Panc1 (cell line): ENCODE measurements around the gene MEIS1. TPM values are rescaled to one million over a fixed set of nuclear protein-coding genes. Genes with fewer than 3 reads are reported as not detected.

Source experiments
- ATAC-seq: fragments of 200-7000 bp; cut with Tn5 transposase; 2 replicates; pipeline ENCODE4 v1.9.1; 2020; ENCODE audit warnings: mild to moderate bottlenecking, moderate library complexity
- BruUV-seq: library from RNA; stranded (reverse); fragments of 400-500 nt; replicated peaks from 2 replicates; lab custom pipeline; 2021; lab: Mats Ljungman, UMichigan
- CTCF ChIA-PET: fragments of 300-600 bp; sonication (Branson Sonifier 250); formaldehyde crosslinking; loops from one replicate; lab custom pipeline; 2022; ENCODE audit warnings: antibody characterized with exemption; lab: Charles Lee
- POLR2A ChIA-PET: fragments of 300-600 bp; sonication (Branson Sonifier 250); formaldehyde crosslinking; loops from one replicate; lab custom pipeline; 2022; ENCODE audit warnings: antibody characterized with exemption; lab: Charles Lee
- DNase-seq: peaks from one replicate; pipeline ENCODE4 v3.0.0-alpha.2; 2010; ENCODE audit warnings: low read depth, low spot score
- H3K27ac ChIP-seq: 2 replicates; pipeline ENCODE4 v1.5.1; 2011; ENCODE audit warnings: mild to moderate bottlenecking, low read length, inconsistent platforms
- H3K27me3 ChIP-seq: fragments of 200-500 bp; sonication (Bioruptor generic); 2 replicates; pipeline ENCODE4 v1.6.0; 2014; ENCODE audit warnings: low read length, inconsistent platforms; ENCODE audit not compliant: control insufficient read depth, insufficient read depth
- H3K36me3 ChIP-seq: fragments of 200-500 bp; sonication (Bioruptor generic); 2 replicates; pipeline ENCODE4 v1.5.1; 2014; ENCODE audit warnings: inconsistent platforms, mild to moderate bottlenecking, low read length, moderate library complexity; ENCODE audit not compliant: control insufficient read depth, insufficient read depth
- H3K4me1 ChIP-seq: 2 replicates; pipeline ENCODE4 v1.5.1; 2011; ENCODE audit warnings: inconsistent platforms, mild to moderate bottlenecking, low read length, moderate library complexity; ENCODE audit not compliant: control insufficient read depth, insufficient read depth
- H3K4me3 ChIP-seq, 2 experiments: 2 replicates each; pipeline ENCODE4 v1.5.1; 2011 to 2012; ENCODE audit warnings: low read depth in 2 of 2, low read length in 2 of 2, mild to moderate bottlenecking in 2 of 2, inconsistent platforms in 1 of 2, moderate library complexity in 1 of 2
- H3K9me3 ChIP-seq: fragments of 200-500 bp; sonication (Bioruptor generic); 2 replicates; pipeline ENCODE4 v1.5.1; 2014; ENCODE audit warnings: low read depth, mild to moderate bottlenecking, inconsistent platforms, low read length, moderate library complexity; ENCODE audit not compliant: control insufficient read depth, insufficient read depth
- CTCF ChIP-seq: fragments of 450-650 bp; IDR thresholded peaks from 2 replicates; pipeline ENCODE4 v1.5.1; 2017; ENCODE audit warnings: mild to moderate bottlenecking
- POLR2AphosphoS5 ChIP-seq: IDR thresholded peaks from 2 replicates; pipeline ENCODE4 v1.6.1; 2012; ENCODE audit warnings: mild to moderate bottlenecking, low read depth, low read length, moderate library complexity
- SIN3A ChIP-seq: IDR thresholded peaks from 2 replicates; pipeline ENCODE4 v1.6.1; 2012; ENCODE audit warnings: low read depth, mild to moderate bottlenecking, low read length, moderate library complexity, borderline replicate concordance; ENCODE audit not compliant: insufficient read depth
- TCF7L2 ChIP-seq: IDR thresholded peaks from 2 replicates; pipeline ENCODE4 v1.6.1; 2011; ENCODE audit warnings: mild to moderate bottlenecking, low read depth, low read length, inconsistent platforms
- in situ Hi-C: cut with HindIII; loops from 2 replicates; pipeline ENCODE4 v1.10.0; 2016; ENCODE audit warnings: low sequenced_read_pairs, low pct_unique_long_range_greater_than_20kb
- intact Hi-C: fragments of 100-400 bp; cut with micrococcal nuclease; formaldehyde crosslinking; loops from one replicate; pipeline ENCODE4 v1.10.0; 2022; ENCODE audit not compliant: unreplicated experiment
- total RNA-seq: library from RNA; stranded (reverse); gene quantifications from one replicate; pipeline ENCODE4 v1.2.1, GENCODE V29; 2021; ENCODE audit not compliant: unreplicated experiment
- TF ChIP-seq, protein P1 (sequence below), 2 experiments: IDR thresholded peaks; 2 replicates each; pipeline ENCODE4 v1.6.1; 2011 to 2012; ENCODE audit warnings: low read depth in 2 of 2, control low read depth in 1 of 2, low read length in 1 of 2, mild to moderate bottlenecking in 1 of 2, moderate library complexity in 1 of 2; ENCODE audit not compliant: insufficient read depth in 1 of 2

Gene MEIS1
- total RNA-seq, 1 experiment from 2014 or later: 2.0 TPM

DNA sequence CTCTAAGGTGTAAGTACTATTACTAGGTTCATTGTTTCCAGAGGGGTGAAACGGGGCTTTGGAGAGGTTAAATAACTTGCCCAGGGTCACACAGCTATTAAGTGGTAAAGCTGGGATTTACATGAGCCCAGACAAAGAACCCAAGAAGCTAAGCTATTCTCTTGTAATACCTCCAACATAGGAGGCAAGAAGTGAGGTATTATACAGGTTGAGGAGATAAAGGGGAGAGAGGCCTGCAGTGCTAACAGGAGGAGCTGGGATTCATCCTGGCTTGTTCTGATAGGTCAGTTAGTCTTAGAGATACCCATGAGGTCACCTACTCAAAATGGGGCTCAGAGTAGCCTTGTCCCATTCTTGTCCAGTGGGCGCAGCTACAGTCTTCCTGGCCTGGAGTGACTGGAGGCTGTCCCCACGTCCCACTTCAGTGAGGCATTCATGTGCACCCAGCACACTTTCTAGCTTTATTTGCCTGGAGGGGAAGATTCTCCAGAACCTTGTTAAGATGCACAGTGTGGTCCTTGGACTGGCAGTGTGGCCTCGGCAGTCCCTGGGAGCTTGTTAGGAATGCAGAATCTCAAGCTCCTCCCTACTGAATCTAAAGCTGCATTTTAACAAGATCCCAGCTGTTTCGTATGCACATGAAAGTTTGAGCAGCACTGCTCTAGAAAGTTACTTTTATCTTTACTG lies 63.5 kb downstream of the MEIS1 start:
- CTCF ChIA-PET: interaction anchor here (0.5 kb wide), 1 partner anchor 1368 kb away, joined by 5 read pairs; no protein-coding TSS in a partner anchor
- no peaks in the 10 kb centered on the region for H3K4me1 ChIP-seq
- TF ChIP-seq CTCF (no peak), SIN3A (no peak), POLR2AphosphoS5 (no peak), TCF7L2 (no peak)
- TF ChIP-seq, protein P1, sequence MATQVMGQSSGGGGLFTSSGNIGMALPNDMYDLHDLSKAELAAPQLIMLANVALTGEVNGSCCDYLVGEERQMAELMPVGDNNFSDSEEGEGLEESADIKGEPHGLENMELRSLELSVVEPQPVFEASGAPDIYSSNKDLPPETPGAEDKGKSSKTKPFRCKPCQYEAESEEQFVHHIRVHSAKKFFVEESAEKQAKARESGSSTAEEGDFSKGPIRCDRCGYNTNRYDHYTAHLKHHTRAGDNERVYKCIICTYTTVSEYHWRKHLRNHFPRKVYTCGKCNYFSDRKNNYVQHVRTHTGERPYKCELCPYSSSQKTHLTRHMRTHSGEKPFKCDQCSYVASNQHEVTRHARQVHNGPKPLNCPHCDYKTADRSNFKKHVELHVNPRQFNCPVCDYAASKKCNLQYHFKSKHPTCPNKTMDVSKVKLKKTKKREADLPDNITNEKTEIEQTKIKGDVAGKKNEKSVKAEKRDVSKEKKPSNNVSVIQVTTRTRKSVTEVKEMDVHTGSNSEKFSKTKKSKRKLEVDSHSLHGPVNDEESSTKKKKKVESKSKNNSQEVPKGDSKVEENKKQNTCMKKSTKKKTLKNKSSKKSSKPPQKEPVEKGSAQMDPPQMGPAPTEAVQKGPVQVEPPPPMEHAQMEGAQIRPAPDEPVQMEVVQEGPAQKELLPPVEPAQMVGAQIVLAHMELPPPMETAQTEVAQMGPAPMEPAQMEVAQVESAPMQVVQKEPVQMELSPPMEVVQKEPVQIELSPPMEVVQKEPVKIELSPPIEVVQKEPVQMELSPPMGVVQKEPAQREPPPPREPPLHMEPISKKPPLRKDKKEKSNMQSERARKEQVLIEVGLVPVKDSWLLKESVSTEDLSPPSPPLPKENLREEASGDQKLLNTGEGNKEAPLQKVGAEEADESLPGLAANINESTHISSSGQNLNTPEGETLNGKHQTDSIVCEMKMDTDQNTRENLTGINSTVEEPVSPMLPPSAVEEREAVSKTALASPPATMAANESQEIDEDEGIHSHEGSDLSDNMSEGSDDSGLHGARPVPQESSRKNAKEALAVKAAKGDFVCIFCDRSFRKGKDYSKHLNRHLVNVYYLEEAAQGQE (IDR thresholded peaks at IDR 0.05; ENCODE audit: insufficient read depth in 1 of 2, low read depth in 2 of 2, low read length in 1 of 2): no peak
- intact Hi-C loops: no loop called here
- no TSS peak for BruUV-seq
- no peak overlapping the region for H3K27ac ChIP-seq
- H3K4me3 ChIP-seq: no peak overlapping the region
- 0 out of 2 replicates have a peak, but pooled peaks cover 2% of the 10 kb centered on the region for H3K27me3 ChIP-seq
- DNase-seq: no peak
- in situ Hi-C loops: no loop called here
- H3K9me3 ChIP-seq: no peaks in the 10 kb centered on the region
- no peaks in the 10 kb centered on the region for H3K36me3 ChIP-seq
- POLR2A ChIA-PET: no interaction called here
- no peak for ATAC-seq

DNA sequence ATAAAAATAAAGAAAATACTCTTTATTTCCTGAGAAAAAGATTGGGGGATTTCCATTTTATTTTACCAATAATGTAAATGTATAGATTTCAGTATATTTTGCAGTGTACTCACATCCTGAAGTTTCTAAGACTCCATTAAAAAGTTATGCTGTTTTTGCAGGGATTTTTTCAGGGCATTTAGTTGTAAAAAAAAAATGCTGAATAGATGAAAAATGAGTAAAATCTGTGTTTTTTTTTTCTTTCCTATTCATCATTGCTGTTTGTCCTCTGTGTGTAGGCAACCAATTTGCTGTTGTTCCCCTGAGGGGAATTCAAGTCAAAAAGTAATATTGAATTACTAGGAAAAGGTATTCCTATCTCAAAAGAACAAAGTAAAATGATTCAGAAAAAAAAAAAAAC lies 66.3 kb downstream of the MEIS1 start:
- Histone ChIP-seq H3K9me3 (no peaks in the 10 kb centered on the region), H3K36me3 (no peaks in the 10 kb centered on the region), H3K4me1 (no peaks in the 10 kb centered on the region), H3K27ac (no peak overlapping the region), H3K27me3 (0 out of 2 replicates have a peak, but pooled peaks cover 2% of the 10 kb centered on the region), H3K4me3 (no peak overlapping the region)
- in situ Hi-C loops: no loop called here
- TF ChIP-seq POLR2AphosphoS5 (no peak), SIN3A (no peak), TCF7L2 (no peak), CTCF (no peak)
- TF ChIP-seq, protein P1 (IDR thresholded peaks at IDR 0.05; ENCODE audit: insufficient read depth in 1 of 2, low read depth in 2 of 2, low read length in 1 of 2): no peak
- ChIA-PET CTCF (no interaction called here), POLR2A (no interaction called here)
- no TSS peak for BruUV-seq
- intact Hi-C loops: no loop called here
- ATAC-seq: no peak
- no peak for DNase-seq
